SK-N-SH (cell line): ENCODE results near the gene FMN1.

ENCODE experiments used
- CTCF ChIP-seq: fragments of 200-600 bp; sonication (generic); IDR thresholded peaks from 2 replicates; pipeline ENCODE4 v1.6.1; 2017; ENCODE audit warnings: antibody characterized with exemption, mild to moderate bottlenecking, moderate library complexity
- EP300 ChIP-seq, 2 experiments: IDR thresholded peaks; 2 replicates each; pipeline versions ENCODE4 v1.4.0 to v1.6.1; 2012; ENCODE audit warnings: borderline replicate concordance in 1 of 2, low read depth in 1 of 2, low read length in 1 of 2
- EZH2phosphoT487 ChIP-seq: fragments of 200-600 bp; sonication (generic); IDR thresholded peaks from 2 replicates; pipeline ENCODE4 v1.6.1; 2017; ENCODE audit warnings: low read depth, mixed run types, mild to moderate bottlenecking, antibody characterized with exemption, moderate library complexity, borderline replicate concordance
- GATA2 ChIP-seq: sonication (generic); formaldehyde crosslinking; IDR thresholded peaks from 2 replicates; pipeline ENCODE4 v1.5.0; 2020; ENCODE audit warnings: mild to moderate bottlenecking, missing genetic modification reagents
- JUND ChIP-seq: IDR thresholded peaks from 2 replicates; pipeline ENCODE4 v1.4.0; 2012
- NRF1 ChIP-seq: IDR thresholded peaks from 2 replicates; pipeline ENCODE4 v1.6.1; 2012; ENCODE audit warnings: low read depth, mild to moderate bottlenecking, low read length
- POLR2AphosphoS5 ChIP-seq: IDR thresholded peaks from 2 replicates; pipeline ENCODE4 v1.6.1; 2012; ENCODE audit warnings: low read depth, low read length
- RAD21 ChIP-seq: IDR thresholded peaks from 2 replicates; pipeline ENCODE4 v1.6.1; 2012; ENCODE audit warnings: mild to moderate bottlenecking, low read length
- REST ChIP-seq: IDR thresholded peaks from 2 replicates; pipeline ENCODE4 v1.6.1; 2012; ENCODE audit warnings: mild to moderate bottlenecking, low read depth, low read length, moderate library complexity
- RXRA ChIP-seq: IDR thresholded peaks from 2 replicates; pipeline ENCODE4 v1.4.0; 2012; ENCODE audit warnings: low read depth, mild to moderate bottlenecking, borderline replicate concordance
- SIN3A ChIP-seq: IDR thresholded peaks from 2 replicates; pipeline ENCODE4 v1.6.1; 2012; ENCODE audit warnings: low read depth, mild to moderate bottlenecking, low read length, moderate library complexity, borderline replicate concordance
- USF1 ChIP-seq: IDR thresholded peaks from 2 replicates; pipeline ENCODE4 v1.4.0; 2012; ENCODE audit warnings: low read depth, borderline replicate concordance
- YY1 ChIP-seq: IDR thresholded peaks from 2 replicates; pipeline ENCODE4 v1.4.0; 2012; ENCODE audit warnings: low read depth, mild to moderate bottlenecking

- no peak for TF ChIP-seq CTCF
- no peak for TF ChIP-seq RXRA
- TF ChIP-seq JUND: no peak
- TF ChIP-seq EZH2phosphoT487: no peak
- no peak for TF ChIP-seq USF1
- no peak for TF ChIP-seq EP300 (IDR thresholded peaks at IDR 0.05; ENCODE audit: borderline replicate concordance in 1 of 2, low read depth in 1 of 2, low read length in 1 of 2)
- no peak for TF ChIP-seq RAD21
- no peak for TF ChIP-seq POLR2AphosphoS5
- TF ChIP-seq YY1: no peak
- TF ChIP-seq REST: no peak
- no peak for TF ChIP-seq SIN3A
- no peak for TF ChIP-seq GATA2
- no peak for TF ChIP-seq NRF1
Observed at GRCh38 chr15:33108518-33108917, 86.0 kb downstream of the FMN1 start.
